NCI-H2227 (cell line): ENCODE measurements around the gene WWC2.
"Not testable (repeated sequence)": the region's sequence is repeated elsewhere in the genome, so short reads cannot be mapped to it uniquely, and the experiment has no call there.

Source experiments
- DNase-seq: peaks from one replicate; lab custom pipeline; 2025; ENCODE audit not compliant: unreplicated experiment; lab: John Stamatoyannopoulos, UW

Gene WWC2

GRCh38 chr4:183288955-183289354 is 189.9 kb downstream of the WWC2 start:
- no peak for DNase-seq

GRCh38 chr4:183289688-183290087 is 190.6 kb downstream of the WWC2 start:
- peak; percentile 2 for DNase-seq

GRCh38 chr4:183291070-183291469 is 192.0 kb downstream of the WWC2 start:
- DNase-seq = peak; percentile 9

GRCh38 chr4:183295711-183296110 is 196.7 kb downstream of the WWC2 start:
- no peak for DNase-seq

GRCh38 chr4:183297675-183298074 is 198.6 kb downstream of the WWC2 start:
- DNase-seq = no peak

GRCh38 chr4:183299464-183299863 is 200.4 kb downstream of the WWC2 start:
- no peak for DNase-seq

GRCh38 chr4:183300070-183300469 is 201.0 kb downstream of the WWC2 start:
- peak; percentile 0 for DNase-seq

GRCh38 chr4:183300655-183301054 is 201.6 kb downstream of the WWC2 start:
- DNase-seq = no peak

GRCh38 chr4:183303301-183303700 is 204.2 kb downstream of the WWC2 start:
- no peak for DNase-seq

- DNase-seq = no peak
Observed at GRCh38 chr4:183304067-183304466, 205.0 kb downstream of the WWC2 start.

GRCh38 chr4:183304538-183304937 is 205.5 kb downstream of the WWC2 start:
- no peak for DNase-seq

GRCh38 chr4:183306811-183307210 is 207.8 kb downstream of the WWC2 start:
- peak; percentile 50 for DNase-seq

- DNase-seq = no peak
Observed at GRCh38 chr4:183312841-183313240, 213.8 kb downstream of the WWC2 start.

- DNase-seq = no peak
Observed at GRCh38 chr4:183314336-183314735, 215.3 kb downstream of the WWC2 start.

- no peak for DNase-seq
Observed at GRCh38 chr4:183314806-183315205, 215.7 kb downstream of the WWC2 start.

- no peak for DNase-seq
Observed at GRCh38 chr4:183318656-183319055, 219.6 kb downstream of the WWC2 start.

- no peak for DNase-seq
Observed at GRCh38 chr4:183320211-183321059, 221.4 kb downstream of the WWC2 start, which contains the start of gene CLDN22. CLDN22 (minus strand) TSS chr4:183320276; CDS start chr4:183320218, 58 bp downstream.

GRCh38 chr4:183321079-183321478 is 222.0 kb downstream of the WWC2 start:
- DNase-seq = no peak

- DNase-seq = no peak
Observed at GRCh38 chr4:183321516-183321915, 222.5 kb downstream of the WWC2 start.

- DNase-seq = no peak
Observed at GRCh38 chr4:183322326-183322725, 223.3 kb downstream of the WWC2 start, which contains the start of gene CLDN24. CLDN24 (minus strand) TSS chr4:183322426; CDS start chr4:183322426, 0 bp downstream.

- no peak for DNase-seq
Observed at GRCh38 chr4:183323295-183323694, 224.2 kb downstream of the WWC2 start.

GRCh38 chr4:183324056-183324455 is 225.0 kb downstream of the WWC2 start:
- not testable (repeated sequence) for DNase-seq

- no peak for DNase-seq
Observed at GRCh38 chr4:183324619-183325018, 225.6 kb downstream of the WWC2 start.
